Endothelial cell of umbilical vein (primary cell): ENCODE data around the gene ERCC4. TPM values are rescaled to one million over a fixed set of nuclear protein-coding genes. Genes with fewer than 3 reads are reported as not detected.

Source experiments
- BruUV-seq: library from RNA; stranded (reverse); fragments of 400-500 nt; replicated peaks from 2 replicates; lab custom pipeline; 2021; lab: Mats Ljungman, UMichigan
- CTCF ChIA-PET: fragments of 300-600, 350-600 bp; sonication (Branson Sonifier 250); formaldehyde crosslinking; loops from one replicate; lab custom pipeline; 2021; ENCODE audit warnings: antibody characterized with exemption, inconsistent platforms; lab: Charles Lee
- POLR2A ChIA-PET: fragments of 300-600, 350-600 bp; sonication (Branson Sonifier 250); formaldehyde crosslinking; loops from one replicate; lab custom pipeline; 2021; ENCODE audit warnings: antibody characterized with exemption, inconsistent platforms; lab: Charles Lee
- DNase-seq: peaks from one replicate; pipeline ENCODE4 v3.0.0-alpha.2; 2011; ENCODE audit warnings: low read depth, low spot score
- FAIRE-seq: peaks from 2 replicates; lab custom pipeline; 2011; peaks lifted over from hg19 to GRCh38; lab: Jason Lieb, UNC
- H2AFZ ChIP-seq: 2 replicates; pipeline ENCODE4 v1.6.0; 2012; ENCODE audit warnings: low read depth, low read length, control low read depth, inconsistent platforms
- H3K27ac ChIP-seq: 2 replicates; pipeline ENCODE4 v1.5.1; 2011; ENCODE audit warnings: low read depth, mild to moderate bottlenecking, control low read depth, low read length, moderate library complexity; ENCODE audit not compliant: insufficient read depth
- H3K27me3 ChIP-seq, 2 experiments: 2 replicates each; pipeline versions ENCODE4 v1.6.0 to v1.6.1; 2011; ENCODE audit warnings: low read length in 2 of 2, mixed read lengths in 1 of 2; ENCODE audit not compliant: control insufficient read depth in 2 of 2, insufficient read depth in 2 of 2
- H3K36me3 ChIP-seq, 2 experiments: 2 replicates in 1 of 2; 3 replicates in 1 of 2; pipeline ENCODE4 v1.5.1; 2011; ENCODE audit warnings: low read length in 2 of 2, mild to moderate bottlenecking in 1 of 2, moderate library complexity in 1 of 2; ENCODE audit not compliant: control insufficient read depth in 2 of 2, insufficient read depth in 2 of 2; ENCODE audit errors: extremely low read depth in 1 of 2
- H3K4me1 ChIP-seq: 3 replicates; pipeline ENCODE4 v1.5.1; 2011; ENCODE audit warnings: mild to moderate bottlenecking, low read length; ENCODE audit not compliant: control insufficient read depth, insufficient read depth; ENCODE audit errors: extremely low read depth
- H3K4me2 ChIP-seq: 2 replicates; pipeline ENCODE4 v1.6.1; 2011; ENCODE audit warnings: low read length, control low read depth, mixed read lengths; ENCODE audit not compliant: insufficient read depth
- H3K4me3 ChIP-seq, 3 experiments: fragments of 200-600 bp in 1 of 3; sonication (generic), shearing (Covaris generic) in 1 of 3; replicated peaks in 1 of 3; 2 replicates each; pipeline ENCODE4 v1.5.1; 2011 to 2016; ENCODE audit warnings: control low read depth in 3 of 3, low read length in 3 of 3, mild to moderate bottlenecking in 2 of 3, inconsistent platforms in 1 of 3, low read depth in 1 of 3, moderate library complexity in 1 of 3; ENCODE audit not compliant: insufficient read depth in 1 of 3
- H3K79me2 ChIP-seq: 2 replicates; pipeline ENCODE4 v1.6.0; 2012; ENCODE audit warnings: low read length, inconsistent platforms; ENCODE audit not compliant: control insufficient read depth, insufficient read depth
- H3K9ac ChIP-seq: replicated peaks from 2 replicates; pipeline ENCODE3; 2011; ENCODE audit warnings: low read length, control low read depth; ENCODE audit not compliant: insufficient read depth; ENCODE audit errors: extremely low read depth
- H3K9me1 ChIP-seq: replicated peaks from 3 replicates; pipeline ENCODE4 v1.6.0; 2011; ENCODE audit warnings: mild to moderate bottlenecking, low read length; ENCODE audit not compliant: control insufficient read depth, insufficient read depth; ENCODE audit errors: extremely low read depth
- H3K9me3 ChIP-seq: replicated peaks from 2 replicates; pipeline ENCODE4 v1.5.1; 2012; ENCODE audit warnings: low read length, inconsistent platforms; ENCODE audit not compliant: control insufficient read depth, insufficient read depth
- H4K20me1 ChIP-seq: replicated peaks from 2 replicates; pipeline ENCODE3; 2011; ENCODE audit warnings: mild to moderate bottlenecking, low read length; ENCODE audit not compliant: control insufficient read depth, insufficient read depth; ENCODE audit errors: extremely low read depth
- EZH2 ChIP-seq: IDR thresholded peaks from 2 replicates; pipeline ENCODE4 v1.6.1; 2012; ENCODE audit warnings: borderline replicate concordance, low read depth, mild to moderate bottlenecking, moderate library complexity, low read length, inconsistent platforms; ENCODE audit not compliant: severe bottlenecking
- FOS ChIP-seq: IDR thresholded peaks from 2 replicates; pipeline ENCODE4 v1.6.1; 2011; ENCODE audit warnings: mild to moderate bottlenecking, low read length, moderate library complexity, borderline replicate concordance; ENCODE audit not compliant: insufficient read depth
- GATA2 ChIP-seq: IDR thresholded peaks from 2 replicates; pipeline ENCODE4 v1.7.0; 2011; ENCODE audit warnings: low read depth, mild to moderate bottlenecking, moderate library complexity, mixed read lengths, low read length; ENCODE audit not compliant: insufficient read length, insufficient read depth
- JUN ChIP-seq: IDR thresholded peaks from 2 replicates; pipeline ENCODE4 v1.6.1; 2011; ENCODE audit warnings: borderline replicate concordance, low read depth; ENCODE audit not compliant: insufficient read length, insufficient read depth
- MYC ChIP-seq: IDR thresholded peaks from one replicate; pipeline ENCODE4 v1.6.1; 2011; ENCODE audit warnings: mild to moderate bottlenecking, low read depth, low read length
- POLR2A ChIP-seq: IDR thresholded peaks from 2 replicates; pipeline ENCODE4 v1.6.1; 2012; ENCODE audit warnings: low read depth, mild to moderate bottlenecking, control low read depth, low read length
- POLR2AphosphoS5 ChIP-seq: IDR thresholded peaks from 2 replicates; pipeline ENCODE4 v1.6.1; 2012; ENCODE audit warnings: low read depth, mild to moderate bottlenecking, control low read depth, low read length, moderate library complexity; ENCODE audit not compliant: insufficient read depth
- dilution Hi-C: fragments of 300-500 bp; cut with MboI; formaldehyde crosslinking; loops from one replicate; pipeline ENCODE4 v1.15.0; 2019; ENCODE audit warnings: low sequenced_read_pairs; ENCODE audit not compliant: extremely low pct_ligation_motif_present
- intact Hi-C: fragments of 100-400 bp; cut with micrococcal nuclease; formaldehyde crosslinking; loops from one replicate; pipeline ENCODE4 v1.10.0; 2022
- polyA plus RNA-seq, 4 experiments: library from polyadenylated mRNA; depleted of rRNA in 3 of 4; stranded (reverse) in 3 of 4; unstranded in 1 of 4; fragments of >200 nt; gene quantifications; 2 replicates each; pipeline versions ENCODE4 v1.2.1 to v1.2.3, GENCODE V29; 2011 to 2012; ENCODE audit warnings: missing spikeins in 1 of 4
- total RNA-seq: library from RNA; stranded (reverse); gene quantifications from 2 replicates; pipeline ENCODE4 v1.2.3, GENCODE V29; 2021
- TF ChIP-seq, protein P1 (sequence below): IDR thresholded peaks from 2 replicates; pipeline ENCODE4 v1.6.1; 2011; ENCODE audit not compliant: insufficient read depth, insufficient read length
- TF ChIP-seq, protein P2 (sequence below), 2 donors: IDR thresholded peaks; 1 replicate in 1 of 2; 2 replicates in 1 of 2; pipeline ENCODE4 v1.5.1; 2011; ENCODE audit warnings: low read length in 2 of 2, mild to moderate bottlenecking in 2 of 2, moderate library complexity in 2 of 2, control low read depth in 1 of 2, inconsistent platforms in 1 of 2, low read depth in 1 of 2; ENCODE audit not compliant: insufficient read depth in 1 of 2; ENCODE audit errors: extremely low read depth in 1 of 2

The ERCC4 gene
- total and polyA plus RNA-seq, 2 donors (not counting 3 experiments of a cell fraction or from before 2014, with no cell fraction given) = 4.9 to 17.1 TPM

DNA sequence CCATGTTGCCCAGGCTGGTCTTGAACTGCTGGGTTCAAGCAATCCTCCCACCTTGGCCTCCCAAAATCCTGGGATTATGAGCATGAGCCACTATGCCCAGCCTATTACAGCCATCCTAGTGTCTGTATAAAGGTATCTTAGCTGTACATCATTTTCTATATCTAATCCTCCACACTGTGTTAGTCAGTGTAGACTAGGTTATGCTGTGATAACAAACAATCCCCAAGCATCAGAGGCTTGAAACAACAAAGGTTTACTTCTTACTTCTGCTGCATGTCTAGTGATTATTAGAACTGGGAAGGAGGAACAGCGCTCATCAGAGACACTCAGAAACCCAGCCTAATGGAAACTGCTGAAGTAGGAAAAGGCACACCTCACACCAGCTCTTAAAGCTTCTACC lies 68.1 kb downstream of the ERCC4 start:
- dilution Hi-C loops = no loop called here
- no peaks in the 10 kb centered on the region for H3K9me3 ChIP-seq
- no peak overlapping the region for H3K9ac ChIP-seq
- no peaks in the 10 kb centered on the region for H3K36me3 ChIP-seq
- POLR2A ChIA-PET = no interaction called here
- no TSS peak for BruUV-seq
- H3K27me3 ChIP-seq = peaks cover 0 to 3% of the 10 kb centered on the region in 2 experiments
- H3K4me3 ChIP-seq = no peak overlapping the region
- CTCF ChIA-PET = no interaction called here
- H4K20me1 ChIP-seq = no peaks in the 10 kb centered on the region
- no peak overlapping the region for H3K4me2 ChIP-seq
- H3K4me1 ChIP-seq = no peaks in the 10 kb centered on the region
- no peak for FAIRE-seq
- TF ChIP-seq JUN = no peak
- TF ChIP-seq, protein P1, sequence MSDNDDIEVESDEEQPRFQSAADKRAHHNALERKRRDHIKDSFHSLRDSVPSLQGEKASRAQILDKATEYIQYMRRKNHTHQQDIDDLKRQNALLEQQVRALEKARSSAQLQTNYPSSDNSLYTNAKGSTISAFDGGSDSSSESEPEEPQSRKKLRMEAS = no peak
- TF ChIP-seq POLR2AphosphoS5 = no peak
- TF ChIP-seq POLR2A = no peak
- TF ChIP-seq EZH2 = no peak
- TF ChIP-seq MYC = no peak
- no peak for TF ChIP-seq GATA2
- TF ChIP-seq FOS = no peak
- TF ChIP-seq, protein P2, sequence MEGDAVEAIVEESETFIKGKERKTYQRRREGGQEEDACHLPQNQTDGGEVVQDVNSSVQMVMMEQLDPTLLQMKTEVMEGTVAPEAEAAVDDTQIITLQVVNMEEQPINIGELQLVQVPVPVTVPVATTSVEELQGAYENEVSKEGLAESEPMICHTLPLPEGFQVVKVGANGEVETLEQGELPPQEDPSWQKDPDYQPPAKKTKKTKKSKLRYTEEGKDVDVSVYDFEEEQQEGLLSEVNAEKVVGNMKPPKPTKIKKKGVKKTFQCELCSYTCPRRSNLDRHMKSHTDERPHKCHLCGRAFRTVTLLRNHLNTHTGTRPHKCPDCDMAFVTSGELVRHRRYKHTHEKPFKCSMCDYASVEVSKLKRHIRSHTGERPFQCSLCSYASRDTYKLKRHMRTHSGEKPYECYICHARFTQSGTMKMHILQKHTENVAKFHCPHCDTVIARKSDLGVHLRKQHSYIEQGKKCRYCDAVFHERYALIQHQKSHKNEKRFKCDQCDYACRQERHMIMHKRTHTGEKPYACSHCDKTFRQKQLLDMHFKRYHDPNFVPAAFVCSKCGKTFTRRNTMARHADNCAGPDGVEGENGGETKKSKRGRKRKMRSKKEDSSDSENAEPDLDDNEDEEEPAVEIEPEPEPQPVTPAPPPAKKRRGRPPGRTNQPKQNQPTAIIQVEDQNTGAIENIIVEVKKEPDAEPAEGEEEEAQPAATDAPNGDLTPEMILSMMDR (IDR thresholded peaks at IDR 0.05; ENCODE audit: extremely low read depth in 1 of 2, insufficient read depth in 1 of 2, low read depth in 1 of 2, low read length in 2 of 2) = no peak
- intact Hi-C loops = no loop called here
- no peak overlapping the region for H3K27ac ChIP-seq
- H2AFZ ChIP-seq = no peak overlapping the region
- H3K79me2 ChIP-seq = no peaks in the 10 kb centered on the region
- H3K9me1 ChIP-seq = no peaks in the 10 kb centered on the region
- DNase-seq = no peak
